ENCODE data around the gene ZMYND11.

DNA sequence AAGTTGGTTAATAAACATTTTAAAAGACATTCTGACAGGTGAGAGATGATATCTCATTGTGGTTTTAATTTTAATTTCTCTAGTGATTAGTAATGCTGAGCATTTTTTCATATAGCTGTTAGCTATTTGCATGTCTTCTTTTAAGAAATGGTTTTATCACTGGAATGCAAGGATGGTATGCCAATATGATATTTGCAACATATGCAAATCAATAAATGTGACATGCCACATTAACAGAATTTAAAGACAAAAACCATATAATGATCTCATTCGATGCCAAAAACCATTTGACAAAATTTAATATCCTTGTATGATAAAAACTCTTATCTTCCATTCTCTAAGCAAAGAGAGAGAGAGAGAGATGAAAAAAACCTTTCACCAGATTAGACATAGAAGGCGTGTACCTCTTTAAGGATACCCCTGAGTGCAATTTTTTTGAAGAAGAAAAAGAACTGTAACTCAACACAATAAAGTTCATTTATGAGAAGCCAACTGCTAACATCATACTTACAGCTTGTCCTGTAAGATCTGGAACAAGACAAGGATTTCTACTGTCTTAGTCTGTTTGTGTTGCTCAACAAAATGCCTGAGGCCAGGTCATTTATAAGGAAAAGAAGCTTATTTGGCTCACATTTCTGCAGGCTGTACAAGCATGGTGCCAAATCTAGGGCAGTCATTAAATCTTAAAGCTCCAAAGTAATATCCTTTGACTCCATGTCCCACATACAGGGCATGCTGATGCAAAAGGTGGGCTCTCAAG, 39.7 kb upstream of the ZMYND11 start:
- TF ChIP-seq, protein P1, sequence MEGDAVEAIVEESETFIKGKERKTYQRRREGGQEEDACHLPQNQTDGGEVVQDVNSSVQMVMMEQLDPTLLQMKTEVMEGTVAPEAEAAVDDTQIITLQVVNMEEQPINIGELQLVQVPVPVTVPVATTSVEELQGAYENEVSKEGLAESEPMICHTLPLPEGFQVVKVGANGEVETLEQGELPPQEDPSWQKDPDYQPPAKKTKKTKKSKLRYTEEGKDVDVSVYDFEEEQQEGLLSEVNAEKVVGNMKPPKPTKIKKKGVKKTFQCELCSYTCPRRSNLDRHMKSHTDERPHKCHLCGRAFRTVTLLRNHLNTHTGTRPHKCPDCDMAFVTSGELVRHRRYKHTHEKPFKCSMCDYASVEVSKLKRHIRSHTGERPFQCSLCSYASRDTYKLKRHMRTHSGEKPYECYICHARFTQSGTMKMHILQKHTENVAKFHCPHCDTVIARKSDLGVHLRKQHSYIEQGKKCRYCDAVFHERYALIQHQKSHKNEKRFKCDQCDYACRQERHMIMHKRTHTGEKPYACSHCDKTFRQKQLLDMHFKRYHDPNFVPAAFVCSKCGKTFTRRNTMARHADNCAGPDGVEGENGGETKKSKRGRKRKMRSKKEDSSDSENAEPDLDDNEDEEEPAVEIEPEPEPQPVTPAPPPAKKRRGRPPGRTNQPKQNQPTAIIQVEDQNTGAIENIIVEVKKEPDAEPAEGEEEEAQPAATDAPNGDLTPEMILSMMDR (IDR thresholded peaks at IDR 0.05; ENCODE audit: low read length), result no peak
- TF ChIP-seq EZH2 (optimal IDR thresholded peaks at IDR 0.05; ENCODE audit: low read depth, low read length), result no peak
- TF ChIP-seq EZH2phosphoT487 (IDR thresholded peaks at IDR 0.05; ENCODE audit: low read length), result no peak
